B cell (primary cell): ENCODE results near the gene MAP3K7CL. TPM values are rescaled to one million over a fixed set of nuclear protein-coding genes. Genes with fewer than 3 reads are reported as not detected.

Source experiments
- ATAC-seq: fragments of 200-7000 bp; cut with Tn5 transposase; one replicate; pipeline ENCODE4 v1.10.0; 2021; ENCODE audit warnings: low read depth, mild to moderate bottlenecking, moderate number of reproducible peaks, moderate library complexity
- CTCF ChIA-PET: fragments of 350-600 bp; sonication (Branson Sonifier 250); formaldehyde crosslinking; loops from one replicate; lab custom pipeline; 2021; ENCODE audit warnings: antibody characterized with exemption, inconsistent platforms; lab: Charles Lee
- POLR2A ChIA-PET: fragments of 350-600 bp; sonication (Branson Sonifier 250); formaldehyde crosslinking; loops from one replicate; lab custom pipeline; 2021; ENCODE audit warnings: antibody characterized with exemption; lab: Charles Lee
- DNase-seq: peaks from one replicate; pipeline ENCODE4 v3.0.0; 2013
- H2AFZ ChIP-seq: 2 replicates; pipeline ENCODE4 v1.6.1; 2012; ENCODE audit warnings: mild to moderate bottlenecking, low read depth, low read length; ENCODE audit not compliant: insufficient read depth, poor library complexity, severe bottlenecking
- H3K27ac ChIP-seq, 2 donors: 1 replicate in 1 of 2; 2 replicates in 1 of 2; pipeline ENCODE4 v1.5.1; 2012 to 2013; ENCODE audit warnings: low read length in 2 of 2, mild to moderate bottlenecking in 2 of 2, moderate library complexity in 1 of 2
- H3K27me3 ChIP-seq, 4 experiments: fragments of 200-600 bp in 1 of 4; sonication (generic) in 1 of 4; replicated peaks in 1 of 4; 1 replicate in 2 of 4; 2 replicates in 2 of 4; pipeline versions ENCODE4 v1.6.1 to v1.7.0; 2013 to 2016; ENCODE audit warnings: low read length in 3 of 4, mild to moderate bottlenecking in 2 of 4, mixed read lengths in 1 of 4, moderate library complexity in 1 of 4; ENCODE audit not compliant: insufficient read depth in 4 of 4, control insufficient read depth in 3 of 4; ENCODE audit errors: control extremely low read depth in 1 of 4
- H3K36me3 ChIP-seq, 2 experiments: replicated peaks in 1 of 2; 1 replicate in 1 of 2; 2 replicates in 1 of 2; pipeline versions ENCODE4 v1.6.1 to v1.7.1; 2013; ENCODE audit warnings: low read length in 1 of 2; ENCODE audit not compliant: insufficient read depth in 2 of 2, control insufficient read depth in 1 of 2; ENCODE audit errors: control extremely low read depth in 1 of 2, extremely low read depth in 1 of 2
- H3K4me1 ChIP-seq, 2 donors: fragments of 200-600 bp in 1 of 2; sonication (generic) in 1 of 2; 1 replicate in 1 of 2; 2 replicates in 1 of 2; pipeline versions ENCODE4 v1.5.1 to v1.6.1; 2013 to 2017; ENCODE audit warnings: low read length in 2 of 2; ENCODE audit not compliant: control insufficient read depth in 2 of 2, insufficient read depth in 2 of 2
- H3K4me2 ChIP-seq: replicated peaks from 2 replicates; pipeline ENCODE3; 2012; ENCODE audit warnings: mild to moderate bottlenecking, low read depth, low read length; ENCODE audit not compliant: poor library complexity, severe bottlenecking
- H3K4me3 ChIP-seq, 5 experiments: fragments of 200-600 bp in 1 of 5; sonication (generic) in 1 of 5; 1 replicate in 3 of 5; 2 replicates in 2 of 5; pipeline versions ENCODE4 v1.5.1 to v1.7.0; 2011 to 2016; ENCODE audit warnings: low read length in 4 of 5, mild to moderate bottlenecking in 4 of 5, low read depth in 2 of 5, control low read depth in 1 of 5, moderate library complexity in 1 of 5; ENCODE audit not compliant: insufficient read depth in 1 of 5; ENCODE audit errors: control extremely low read depth in 1 of 5, extremely low read depth in 1 of 5
- H3K79me2 ChIP-seq: fragments of 200-600 bp; sonication (generic); one replicate; pipeline ENCODE4 v1.6.0; 2016; ENCODE audit warnings: low read length; ENCODE audit not compliant: control insufficient read depth, insufficient read depth
- H3K9ac ChIP-seq: fragments of 200-600 bp; sonication (generic); 2 replicates; pipeline ENCODE4 v1.6.1; 2017; ENCODE audit warnings: mild to moderate bottlenecking, low read length, moderate library complexity
- H3K9me3 ChIP-seq, 3 donors: one replicate each; pipeline versions ENCODE4 v1.6.1 to v1.7.1; 2013; ENCODE audit warnings: low read length in 2 of 3; ENCODE audit not compliant: control insufficient read depth in 2 of 3, insufficient read depth in 1 of 3; ENCODE audit errors: control extremely low read depth in 1 of 3
- H4K20me1 ChIP-seq: 2 replicates; pipeline ENCODE4 v1.6.0; 2012; ENCODE audit warnings: mild to moderate bottlenecking, low read length; ENCODE audit not compliant: insufficient read depth, control insufficient read depth, poor library complexity, severe bottlenecking
- H3K27ac Mint-ChIP-seq: one replicate; pipeline ENCODE4 v1.8.0; 2021; ENCODE audit warnings: mixed read lengths
- H3K27me3 Mint-ChIP-seq: one replicate; pipeline ENCODE4 v1.8.0; 2021; ENCODE audit warnings: mixed read lengths
- H3K4me1 Mint-ChIP-seq: one replicate; pipeline ENCODE4 v1.8.0; 2021; ENCODE audit warnings: mixed read lengths
- H3K4me3 Mint-ChIP-seq: one replicate; pipeline ENCODE4 v1.8.0; 2021; ENCODE audit warnings: mixed read lengths
- H3K9me3 Mint-ChIP-seq: one replicate; pipeline ENCODE4 v1.8.0; 2022; ENCODE audit warnings: mixed read lengths; ENCODE audit not compliant: insufficient read depth
- CTCF ChIP-seq: fragments of 200-600 bp; IDR thresholded peaks from one replicate; pipeline ENCODE4 v1.8.0; 2022; ENCODE audit warnings: antibody characterized with exemption, mild to moderate bottlenecking
- EZH2 ChIP-seq: IDR thresholded peaks from 2 replicates; pipeline ENCODE4 v1.6.1; 2012; ENCODE audit warnings: borderline replicate concordance, low read depth, mild to moderate bottlenecking, moderate library complexity, low read length; ENCODE audit not compliant: insufficient read depth, poor library complexity, severe bottlenecking
- WGBS: methylation state at CpG from one replicate; pipeline ENCODE4 v1.1.5; 2013; ENCODE audit warnings: missing lambda C conversion rate; ENCODE audit not compliant: insufficient coverage; 5-methylcytosine and 5-hydroxymethylcytosine counted together
- intact Hi-C: fragments of 100-400 bp; cut with micrococcal nuclease; formaldehyde crosslinking; loops from one replicate; pipeline ENCODE4 v1.10.0; 2022
- polyA plus RNA-seq: library from polyadenylated mRNA; depleted of rRNA; stranded (reverse); fragments of >200 nt; gene quantifications from 2 replicates; pipeline ENCODE4 v1.2.3, GENCODE V29; 2012
- total RNA-seq, 2 donors: library from RNA; stranded (reverse); fragments of 120-200 nt in 1 of 2; gene quantifications; 1 replicate in 1 of 2; 2 replicates in 1 of 2; pipeline versions ENCODE4 v1.2.3 to v1.2.4, GENCODE V29; 2013 to 2022

MAP3K7CL gene
- total and polyA plus RNA-seq, 2 donors (not counting 1 experiment from before 2014, with no cell fraction given): 8.9 to 11.9 TPM

- Histone ChIP-seq H3K4me2 (peak overlapping the region; percentile 17), H3K9ac (no peak overlapping the region), H3K4me1 (peaks cover 9 to 12% of the 10 kb centered on the region in 2 donors), H3K79me2 (no peaks in the 10 kb centered on the region), H3K27ac (peak overlapping the region in 1 of 2 donors; percentile 33), H3K27me3 (no peaks in the 10 kb centered on the region), H3K4me3 (no peak overlapping the region), H4K20me1 (no peaks in the 10 kb centered on the region), H3K9me3 (no peaks in the 10 kb centered on the region), H2AFZ (peak overlapping the region; percentile 52), H3K36me3 (no peaks in the 10 kb centered on the region)
- H3K9me3 Mint-ChIP-seq: no peaks in the 10 kb centered on the region
- ChIA-PET POLR2A (no interaction called here), CTCF (interaction anchor here (1.1 kb wide), 1 partner anchor 13 kb away, joined by 3 read pairs; no protein-coding TSS in a partner anchor)
- DNase-seq (peak; percentile 21), ATAC-seq (peak; percentile 45)
- TF ChIP-seq EZH2 (no peak), CTCF (no peak)
- 23% methylated on average over 1 of the region's 2 CpGs for WGBS
- intact Hi-C loops: loop anchor here (10.0 kb wide), 1 partner anchor 52 kb away; no protein-coding TSS in a partner anchor
- no peaks in the 10 kb centered on the region for H3K27me3 Mint-ChIP-seq
- H3K4me1 Mint-ChIP-seq: peaks cover 17% of the 10 kb centered on the region
- peak overlapping the region; percentile 48 for H3K4me3 Mint-ChIP-seq
- peak overlapping the region; percentile 69 for H3K27ac Mint-ChIP-seq
Observed at GRCh38 chr21:29176471-29177120, 46.2 kb downstream of the MAP3K7CL start.

- POLR2A ChIA-PET: no interaction called here
- Histone ChIP-seq H4K20me1 (no peaks in the 10 kb centered on the region), H3K4me1 (peaks cover 9 to 11% of the 10 kb centered on the region in 2 donors), H3K27ac (no peak overlapping the region), H3K9ac (no peak overlapping the region), H3K79me2 (no peaks in the 10 kb centered on the region), H2AFZ (no peak overlapping the region), H3K4me2 (no peak overlapping the region), H3K9me3 (no peaks in the 10 kb centered on the region), H3K36me3 (no peaks in the 10 kb centered on the region), H3K27me3 (no peaks in the 10 kb centered on the region), H3K4me3 (no peak overlapping the region)
- no peaks in the 10 kb centered on the region for H3K27me3 Mint-ChIP-seq
- intact Hi-C loops: loop anchor here (10.0 kb wide), 1 partner anchor 53 kb away; no protein-coding TSS in a partner anchor
- H3K27ac Mint-ChIP-seq: no peak overlapping the region
- DNase-seq (no peak), ATAC-seq (no peak)
- no peak overlapping the region for H3K4me3 Mint-ChIP-seq
- WGBS: no CpG with 5 or more reads among the region's 1 CpG
- peaks cover 21% of the 10 kb centered on the region for H3K4me1 Mint-ChIP-seq
- CTCF ChIA-PET: interaction anchor here (1.4 kb wide), 1 partner anchor 17 kb away, joined by 5 read pairs; no protein-coding TSS in a partner anchor
- H3K9me3 Mint-ChIP-seq: no peaks in the 10 kb centered on the region
- TF ChIP-seq CTCF (no peak), EZH2 (no peak)
Observed at GRCh38 chr21:29177800-29178199, 47.4 kb downstream of the MAP3K7CL start.
